Brain pericyte (primary cell): ENCODE results near the gene CRIM1.

Experiments used
- DNase-seq: peaks from one replicate; pipeline ENCODE4 v3.0.0-alpha.2; 2012; ENCODE audit warnings: low read depth, low spot score

Gene CRIM1

DNA sequence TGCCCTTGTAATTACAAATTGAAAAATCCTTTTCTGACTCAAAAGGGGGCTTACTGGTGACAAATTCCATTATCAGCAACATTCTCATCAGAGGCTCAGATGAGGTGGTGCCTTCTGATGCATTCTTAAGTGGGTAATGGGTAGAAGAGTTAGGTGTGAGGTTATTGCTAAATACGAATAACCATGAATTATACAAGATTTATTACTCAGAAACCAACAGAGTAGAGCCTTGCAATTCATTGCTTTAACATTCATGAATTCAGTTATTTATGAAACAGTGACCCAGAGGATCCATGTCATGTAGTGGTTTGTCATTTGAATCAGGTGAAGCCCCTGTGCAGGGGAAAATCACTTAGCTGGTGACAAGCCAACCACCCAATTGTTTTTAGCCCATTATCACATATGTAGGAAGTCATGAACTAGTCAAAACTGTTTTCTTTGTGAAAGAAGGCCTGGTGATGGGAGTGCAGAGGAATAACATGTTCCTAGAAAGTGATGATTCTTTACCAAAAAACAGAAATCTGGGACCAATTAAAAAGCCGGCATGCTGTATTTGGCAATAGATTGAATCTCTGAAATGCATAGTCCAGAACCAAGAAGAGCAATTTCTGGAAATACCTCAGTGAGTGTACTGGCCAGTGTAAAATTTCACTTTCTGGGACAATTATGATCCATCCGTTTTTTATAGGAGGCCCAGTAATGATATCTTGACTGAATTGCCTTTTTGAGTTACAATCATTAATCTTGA is 70.2 kb downstream of the CRIM1 start:
- no peak for DNase-seq

DNA sequence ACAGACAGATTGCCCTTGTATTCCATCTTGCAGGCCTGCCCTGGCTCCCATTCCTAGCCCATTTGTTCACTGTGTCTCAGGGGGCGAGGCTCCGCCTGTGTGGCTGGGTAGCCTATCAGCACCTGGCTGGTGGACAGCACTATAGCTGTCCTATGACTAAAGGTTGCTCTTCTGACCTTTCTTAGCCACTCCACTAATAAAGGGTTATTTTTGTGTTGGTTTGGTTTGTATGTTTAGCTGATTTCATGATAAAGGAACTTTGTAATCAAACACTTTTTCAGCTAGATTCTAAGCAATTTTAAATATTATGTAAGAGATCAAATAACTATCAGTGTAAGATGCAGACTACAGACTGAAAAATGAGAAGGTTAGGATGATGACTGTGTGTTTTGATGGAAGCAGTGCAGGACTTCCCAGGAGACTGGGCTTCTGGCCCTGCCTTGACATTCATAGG is 72.2 kb downstream of the CRIM1 start:
- no peak for DNase-seq

DNA sequence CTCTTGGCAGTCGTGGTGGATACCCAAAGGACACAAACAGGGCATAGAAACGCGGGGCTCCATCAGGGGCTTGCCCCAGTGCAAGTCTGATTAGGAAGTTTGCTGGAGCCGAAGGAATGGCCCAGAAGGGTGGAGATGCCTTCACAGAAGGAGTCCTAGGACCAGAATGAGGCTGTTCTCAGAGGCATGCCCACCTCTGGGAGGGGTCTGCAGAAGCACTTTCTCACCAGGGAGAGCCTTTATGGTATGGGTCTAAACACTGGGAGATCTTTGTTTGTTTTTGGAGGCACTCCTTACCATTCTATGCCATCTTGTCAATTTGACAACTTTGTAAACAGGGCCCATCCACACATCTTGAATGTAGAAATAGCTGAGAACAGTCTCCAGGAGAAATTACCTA is 75.0 kb downstream of the CRIM1 start:
- DNase-seq, result no peak

DNA sequence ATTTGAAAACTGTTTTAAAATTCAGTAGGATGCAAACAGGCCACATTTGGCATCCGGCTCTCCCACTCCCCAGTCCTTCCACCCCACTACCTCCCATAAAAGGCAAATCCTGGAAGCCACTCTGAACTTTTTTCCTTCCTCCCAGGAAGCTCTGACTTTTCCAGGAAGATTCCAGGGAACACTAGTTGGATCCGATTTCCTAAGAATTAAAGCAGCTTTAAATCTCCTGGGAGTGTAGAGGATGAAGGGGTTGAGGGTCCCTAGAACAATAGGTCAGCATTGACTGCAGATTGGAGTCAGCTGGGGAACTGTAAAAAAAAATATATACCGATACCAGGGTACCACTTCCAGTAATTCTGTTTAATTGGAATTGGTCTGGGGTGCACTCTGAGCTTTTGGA is 76.9 kb downstream of the CRIM1 start:
- DNase-seq, result no peak

DNA sequence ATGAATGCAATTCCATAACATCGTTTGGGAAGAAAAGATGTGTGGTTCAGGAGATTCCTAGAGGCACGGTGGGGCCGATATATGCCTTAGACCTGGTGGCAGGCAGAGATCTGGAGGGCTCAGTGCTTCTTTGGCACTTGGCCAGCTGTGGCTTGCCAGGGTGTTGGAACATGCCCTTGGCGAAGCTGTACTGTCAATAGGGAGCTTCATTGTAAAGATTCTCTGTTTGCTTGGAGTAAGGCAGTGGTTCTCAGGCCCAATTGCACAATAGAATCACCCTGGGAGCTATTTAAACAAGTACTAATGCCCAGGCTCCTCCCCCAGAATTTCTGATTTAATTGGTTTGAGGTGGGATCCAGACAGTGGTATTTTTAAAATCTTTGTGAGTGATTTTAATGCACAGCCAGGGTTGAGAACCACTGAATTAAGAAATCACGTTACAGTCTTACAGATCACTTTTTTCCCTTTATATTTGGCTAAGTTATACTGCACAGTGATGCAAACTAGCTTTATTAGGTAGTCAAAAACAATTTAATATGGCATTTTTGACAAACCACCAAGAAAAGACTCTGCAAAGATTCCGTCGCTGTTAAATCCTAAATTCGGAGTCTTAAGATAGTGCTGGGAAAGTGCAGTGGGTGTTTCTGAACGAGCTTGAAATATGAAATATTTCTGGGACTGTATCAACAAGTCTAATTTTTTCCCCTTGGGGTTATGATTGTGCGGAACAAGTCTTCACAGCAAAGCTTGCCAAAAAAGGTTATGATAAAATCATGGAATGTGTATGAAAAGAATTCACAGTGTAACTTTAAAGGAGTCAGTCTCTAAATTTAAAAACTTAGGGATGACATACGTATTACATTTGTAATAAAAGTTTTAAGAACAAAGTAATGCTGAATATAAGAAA is 78.0 kb downstream of the CRIM1 start:
- DNase-seq, result no peak

DNA sequence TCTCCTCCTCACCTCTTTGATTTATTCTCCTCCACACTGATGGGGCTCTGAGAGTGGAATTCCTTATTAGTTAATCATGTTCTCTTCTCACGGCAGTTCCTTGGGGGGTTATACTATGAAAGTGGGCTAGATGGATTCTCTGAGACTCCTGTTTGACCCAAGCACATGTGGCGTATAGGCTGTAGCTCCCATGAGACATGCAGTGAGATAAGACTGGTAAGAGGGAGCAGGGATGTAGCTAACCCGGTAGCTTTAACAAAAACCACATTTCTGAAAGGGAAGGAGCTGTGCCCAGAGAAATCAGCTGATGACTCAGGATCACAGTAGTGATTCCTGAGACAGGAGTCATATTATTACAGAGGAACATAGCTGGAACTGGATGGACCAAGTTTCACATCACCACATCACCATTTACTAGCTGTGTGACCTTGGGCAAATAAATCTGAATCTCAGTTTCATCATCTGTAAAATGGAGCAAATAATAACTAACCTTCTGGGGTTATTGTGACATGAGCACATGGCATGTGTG is 82.9 kb downstream of the CRIM1 start:
- peak; percentile 78 for DNase-seq

DNA sequence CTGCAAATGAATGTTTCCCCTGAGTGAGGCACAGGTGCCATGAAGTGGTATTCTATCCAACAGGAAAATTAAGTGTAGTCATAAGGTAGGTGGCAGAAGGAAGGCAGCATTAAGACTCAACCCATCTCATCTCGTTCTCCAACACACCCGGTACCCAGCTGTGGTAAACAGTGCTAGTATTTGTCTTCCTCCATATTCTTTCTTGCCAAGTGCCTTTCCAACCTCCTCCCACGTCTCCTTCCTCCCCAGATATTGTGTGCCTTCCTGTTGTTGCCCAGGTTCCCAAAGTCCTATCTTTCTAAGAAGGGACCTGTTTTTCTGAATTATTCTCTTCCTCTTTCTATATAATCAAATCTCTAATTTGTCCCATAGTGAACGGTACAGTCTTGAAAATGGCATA is 83.5 kb downstream of the CRIM1 start:
- DNase-seq, result no peak

DNA sequence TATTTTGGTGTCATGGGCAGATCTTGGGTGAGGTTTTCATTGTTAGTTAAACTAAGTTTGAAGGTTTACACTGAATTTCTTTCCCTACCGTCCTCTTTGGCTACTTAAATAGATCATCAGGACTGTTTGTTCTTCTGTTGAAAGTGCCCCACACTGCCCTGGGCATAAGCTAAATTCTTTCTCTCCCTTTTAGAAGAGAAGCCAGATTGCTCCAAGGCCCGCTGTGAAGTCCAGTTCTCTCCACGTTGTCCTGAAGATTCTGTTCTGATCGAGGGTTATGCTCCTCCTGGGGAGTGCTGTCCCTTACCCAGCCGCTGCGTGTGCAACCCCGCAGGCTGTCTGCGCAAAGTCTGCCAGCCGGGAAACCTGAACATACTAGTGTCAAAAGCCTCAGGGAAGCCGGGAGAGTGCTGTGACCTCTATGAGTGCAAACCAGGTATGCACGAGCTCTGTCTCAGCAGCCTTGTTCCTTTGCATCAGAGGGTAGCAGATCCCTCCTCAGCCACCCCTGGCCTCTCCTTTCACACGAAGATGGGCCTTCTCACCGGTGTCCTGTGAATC is 85.6 kb downstream of the CRIM1 start:
- DNase-seq, result no peak

DNA sequence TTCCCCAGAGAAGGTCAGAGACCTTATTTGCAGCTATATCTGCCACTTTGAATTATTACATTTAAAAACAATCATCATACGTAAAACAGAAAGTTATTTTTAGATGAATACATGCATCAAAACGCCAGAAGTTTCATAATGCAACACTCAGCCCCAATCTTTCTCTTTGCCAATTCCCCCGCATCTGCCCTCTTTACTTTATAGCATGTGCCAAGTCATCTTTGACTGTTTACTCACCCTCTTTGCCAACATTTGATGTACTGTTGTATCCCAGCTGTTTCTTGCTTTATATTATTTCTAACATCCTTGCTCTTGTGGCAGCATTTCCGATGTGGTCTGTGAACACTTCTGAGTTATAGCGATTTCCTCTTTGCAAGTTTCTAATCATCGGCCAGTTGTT is 86.2 kb downstream of the CRIM1 start:
- no peak for DNase-seq

DNA sequence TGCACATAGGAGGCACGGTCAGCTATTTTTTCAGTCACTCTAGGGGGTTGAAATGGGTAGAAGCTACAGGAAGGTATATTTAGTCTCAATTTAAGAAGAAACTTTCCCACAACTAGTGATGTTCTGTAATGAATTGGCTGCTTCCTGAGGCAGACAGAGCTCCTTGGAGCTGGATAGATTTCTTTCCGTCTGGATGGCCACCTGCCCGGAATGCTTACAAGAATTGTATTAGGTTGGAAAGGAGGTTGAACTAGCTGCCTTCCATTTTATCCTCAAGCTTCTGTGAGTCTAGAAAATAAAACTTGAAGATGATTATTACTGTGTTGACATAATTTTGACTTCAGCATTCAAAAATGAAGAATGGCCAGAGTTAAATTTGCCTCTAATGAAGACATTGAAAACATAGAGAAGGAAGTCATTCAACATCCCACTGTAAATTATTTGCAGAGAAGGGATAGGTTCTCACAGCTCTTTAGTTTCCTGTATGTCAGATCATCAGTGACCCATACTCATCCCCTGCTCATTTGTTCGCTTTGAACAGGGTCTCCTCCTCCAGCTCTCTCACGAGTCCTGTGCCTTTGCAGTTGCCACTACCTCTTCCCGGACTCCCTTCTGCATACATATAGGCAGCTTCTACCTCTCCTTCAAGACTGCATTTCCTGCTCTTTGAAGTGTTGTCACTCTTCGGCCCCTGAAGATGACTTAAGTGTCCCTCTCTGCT is 88.8 kb downstream of the CRIM1 start:
- DNase-seq, result no peak

DNA sequence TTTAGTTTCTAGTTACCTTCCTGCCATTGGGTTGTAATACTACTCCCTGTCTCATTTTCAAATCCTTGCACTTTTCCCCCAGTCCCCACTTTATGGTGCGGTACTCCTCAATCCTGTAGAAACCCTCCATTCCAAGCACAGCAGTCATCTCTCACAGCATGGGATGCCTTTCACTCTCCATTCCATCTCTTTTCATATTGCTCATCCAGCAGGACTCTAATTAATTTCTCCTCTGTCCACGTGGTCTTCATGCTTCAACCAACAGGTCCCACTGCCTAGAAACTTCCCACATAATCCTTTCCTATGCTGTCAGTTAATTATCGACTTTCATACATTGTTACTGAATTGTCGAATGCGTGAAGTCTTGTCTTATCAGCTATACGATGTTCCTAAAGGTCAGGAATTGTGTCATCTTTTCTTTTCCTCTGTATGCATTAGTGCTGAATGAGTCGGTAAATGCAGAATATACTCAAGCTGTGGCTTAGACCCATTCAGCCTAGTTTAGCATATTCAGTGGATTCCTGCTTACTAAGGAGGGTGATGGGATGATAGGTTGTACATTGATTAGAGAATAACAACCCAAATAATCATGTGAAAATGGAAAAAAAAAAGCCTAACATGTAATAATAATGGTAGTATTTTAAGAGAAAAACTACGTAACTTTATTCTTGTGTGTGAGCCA is 89.7 kb downstream of the CRIM1 start:
- no peak for DNase-seq

DNA sequence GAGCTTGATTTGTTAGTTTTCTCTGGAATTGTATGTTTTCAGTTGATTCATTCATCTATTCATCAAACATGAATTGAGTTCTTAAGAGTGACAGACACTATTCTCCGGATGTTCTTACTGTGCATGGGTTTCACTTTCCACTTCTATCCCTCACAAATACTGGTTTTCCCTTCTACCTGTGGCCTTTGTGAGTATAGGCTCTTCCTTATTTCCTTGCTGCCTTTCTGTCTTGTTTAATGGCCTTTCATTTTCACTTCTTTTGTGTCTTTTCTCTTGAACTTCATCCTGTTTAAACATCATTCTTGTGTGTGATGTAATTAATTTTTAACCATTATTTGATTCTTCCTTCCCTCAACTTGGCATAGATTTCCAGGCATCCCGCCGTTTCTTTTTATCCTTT is 90.7 kb downstream of the CRIM1 start:
- no peak for DNase-seq

DNA sequence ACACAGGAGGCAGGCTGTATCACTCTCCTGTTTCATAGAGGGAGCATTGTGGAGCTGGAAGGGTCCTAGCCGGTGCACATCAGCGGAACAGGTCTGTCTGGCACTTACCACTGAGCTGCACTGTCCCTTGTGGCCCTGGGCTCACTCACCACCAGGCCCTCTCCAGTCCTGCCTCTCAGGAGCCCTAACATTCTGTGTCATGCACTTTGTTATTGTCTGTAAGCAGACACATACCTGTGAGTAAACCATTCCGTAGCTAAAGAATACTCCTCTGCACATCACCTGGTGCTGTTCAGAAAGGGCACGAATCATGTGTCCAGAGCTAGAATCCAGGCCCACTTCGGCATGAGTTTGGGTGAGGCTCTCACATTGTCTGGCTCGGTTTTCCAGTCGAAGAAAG is 93.6 kb downstream of the CRIM1 start:
- no peak for DNase-seq

DNA sequence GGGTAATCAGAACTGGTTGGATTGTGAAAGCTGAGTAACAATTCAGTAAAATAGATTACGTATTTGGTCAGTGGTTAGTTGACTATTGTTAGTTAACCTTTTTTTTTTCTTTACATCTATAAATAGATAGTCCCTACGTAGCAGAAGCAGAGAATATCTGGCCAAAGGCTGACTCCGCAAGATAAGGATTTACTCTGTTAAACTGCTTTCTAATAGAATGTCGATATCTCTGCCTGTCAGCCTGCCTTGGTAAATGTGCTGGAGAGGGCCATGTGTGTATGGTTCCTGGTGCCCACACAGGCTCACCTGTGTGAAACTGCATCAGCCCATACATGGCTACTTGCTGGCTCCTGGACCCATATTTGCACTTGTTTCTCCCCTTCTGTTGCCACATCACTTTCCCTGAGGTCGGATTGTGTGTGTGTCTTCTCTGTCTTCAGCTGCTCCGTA is 94.4 kb downstream of the CRIM1 start:
- no peak for DNase-seq

DNA sequence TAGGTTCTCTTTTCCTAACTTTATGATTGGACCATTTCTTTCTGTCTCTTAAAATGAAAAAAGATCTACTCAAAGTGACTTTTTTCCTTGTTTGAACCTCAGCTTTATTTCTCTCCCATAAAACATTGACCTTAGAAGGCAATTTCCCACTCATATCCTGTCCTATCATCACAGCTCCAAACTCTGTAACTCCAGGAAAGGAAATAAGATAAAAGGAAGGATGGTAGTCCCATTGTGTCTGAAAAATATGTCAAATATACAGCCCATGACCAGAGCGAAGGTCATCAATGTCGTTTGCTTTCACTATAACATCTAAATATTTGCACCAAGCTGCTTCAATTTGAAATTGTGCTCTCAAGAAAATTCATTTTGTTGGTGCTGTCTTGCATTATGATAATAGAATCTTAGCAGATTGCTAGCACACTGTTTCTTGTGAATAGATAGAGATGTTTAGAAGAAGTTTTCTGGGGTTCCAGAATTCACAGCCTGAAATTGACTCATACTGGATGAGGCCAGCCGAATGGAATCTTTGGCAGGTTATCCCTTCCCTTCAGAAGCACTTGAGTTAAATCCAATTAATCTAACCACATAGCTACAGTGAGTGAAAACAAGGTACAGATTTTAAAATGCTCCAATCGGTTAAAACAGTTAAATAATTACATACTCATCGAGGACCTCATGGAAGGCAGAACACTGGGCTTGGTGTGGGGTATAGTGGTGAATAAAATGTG is 95.1 kb downstream of the CRIM1 start:
- DNase-seq, result no peak

DNA sequence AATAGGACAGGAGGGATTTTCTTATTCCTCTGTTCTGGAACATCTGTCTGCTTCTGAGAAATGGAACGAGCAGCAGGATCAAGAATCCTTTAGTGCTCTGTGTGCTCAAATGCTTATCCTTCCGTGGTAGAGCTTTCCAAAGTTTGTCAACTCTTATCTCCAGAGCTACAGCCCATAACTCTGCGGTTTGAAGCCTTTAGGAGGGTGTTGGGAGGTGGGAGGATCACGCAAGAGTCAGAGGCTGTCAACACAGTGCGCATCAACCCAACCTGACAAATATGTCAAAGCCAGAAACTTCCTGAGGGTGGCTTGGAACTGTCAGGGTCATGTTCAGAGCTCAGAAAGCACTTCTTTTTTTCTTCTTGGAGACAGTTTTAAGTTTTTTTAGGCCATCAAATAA is 95.9 kb downstream of the CRIM1 start:
- no peak for DNase-seq

DNA sequence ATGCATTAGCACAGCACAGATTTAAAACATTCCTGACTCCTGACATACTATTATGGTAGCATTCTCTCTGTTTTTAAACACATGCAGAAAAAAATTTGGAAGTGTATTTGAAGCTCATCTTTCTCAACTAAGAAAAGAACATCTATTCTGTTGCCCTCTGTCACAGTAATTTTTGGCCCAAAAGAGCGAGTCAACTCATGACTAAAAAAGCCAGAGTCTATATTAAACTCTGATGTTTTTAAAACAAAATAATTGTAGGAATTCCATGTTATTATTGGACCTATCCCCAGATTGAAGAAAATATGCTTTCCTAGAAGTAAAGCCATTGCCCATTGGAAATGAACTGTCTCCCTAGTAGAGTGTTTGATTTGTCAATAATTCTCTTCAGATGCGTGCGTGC is 96.7 kb downstream of the CRIM1 start:
- DNase-seq, result no peak

DNA sequence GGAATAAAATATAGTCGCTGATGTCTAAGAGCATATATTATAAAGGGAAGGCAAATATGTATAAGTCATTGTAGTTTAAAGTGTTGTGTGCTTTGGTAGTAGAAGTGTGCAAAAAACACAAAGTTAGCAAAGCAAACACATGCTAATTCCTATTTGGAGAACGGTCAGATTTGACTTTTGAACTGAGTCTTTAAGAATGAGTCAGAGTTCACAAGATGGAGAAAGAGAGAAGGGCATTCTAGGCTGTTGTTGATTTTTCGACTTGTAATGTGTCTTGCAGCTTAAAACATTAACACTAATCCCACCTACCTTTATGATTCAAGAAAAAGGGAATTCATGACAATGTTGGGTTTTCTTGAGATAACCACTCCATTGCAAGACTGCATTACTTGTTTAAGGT is 98.1 kb downstream of the CRIM1 start:
- DNase-seq, result no peak

DNA sequence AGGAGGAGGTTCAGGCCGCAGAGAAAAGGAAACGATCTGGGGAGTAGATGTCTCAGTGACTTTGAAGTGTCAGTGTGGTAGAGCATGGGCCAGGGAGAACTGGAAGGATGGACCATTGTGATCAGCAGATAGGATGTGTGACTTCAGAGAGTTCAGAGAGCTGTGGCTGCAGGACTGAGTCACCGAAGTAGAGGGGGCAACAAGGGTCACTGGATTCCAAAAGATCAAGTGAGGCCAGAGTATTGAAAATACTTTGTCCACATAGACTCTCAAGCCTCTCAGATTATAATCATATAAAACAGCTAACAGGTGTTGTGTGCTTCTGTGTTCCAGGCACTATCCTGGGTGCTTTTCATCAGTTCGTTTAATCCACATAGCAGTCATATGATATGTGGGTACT is 99.4 kb downstream of the CRIM1 start:
- no peak for DNase-seq

DNA sequence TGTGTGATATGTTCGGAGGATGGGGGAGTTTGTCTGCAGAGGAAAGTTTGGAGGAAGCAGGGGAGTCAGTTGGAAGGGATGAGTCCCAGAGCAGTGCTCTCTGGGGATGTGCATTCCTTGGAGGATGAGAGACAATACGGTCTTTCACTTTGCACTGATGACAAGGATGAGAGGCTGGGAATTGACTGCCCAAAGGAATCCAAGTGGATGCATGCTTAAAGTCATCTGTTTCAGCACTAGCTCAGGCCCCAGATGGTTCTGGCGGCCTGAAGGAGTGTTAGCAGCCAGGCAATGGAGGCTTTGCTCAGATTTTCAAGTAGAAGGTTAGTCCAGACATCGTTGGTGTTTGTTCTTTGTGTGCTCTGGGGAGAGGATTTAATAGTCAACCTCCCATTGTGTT is 100.2 kb downstream of the CRIM1 start:
- DNase-seq, result no peak
